ENCODE measurements around the gene BRD3OS. TPM values are rescaled to one million over a fixed set of nuclear protein-coding genes. Genes with fewer than 3 reads are reported as not detected.
A peak's percentile ranks its signal among the peaks of the same experiment; 100 is the strongest.

BRD3OS gene
- total and polyA plus RNA-seq, 2 of the 13 experiments (the other 11 are each of a cell fraction or from before 2014, with no cell fraction given) = 4.9 to 5.7 TPM

GRCh38 chr9:133978226-133978898 lies 46.9 kb upstream of the BRD3OS start (continued):
- TF ChIP-seq, protein P1, sequence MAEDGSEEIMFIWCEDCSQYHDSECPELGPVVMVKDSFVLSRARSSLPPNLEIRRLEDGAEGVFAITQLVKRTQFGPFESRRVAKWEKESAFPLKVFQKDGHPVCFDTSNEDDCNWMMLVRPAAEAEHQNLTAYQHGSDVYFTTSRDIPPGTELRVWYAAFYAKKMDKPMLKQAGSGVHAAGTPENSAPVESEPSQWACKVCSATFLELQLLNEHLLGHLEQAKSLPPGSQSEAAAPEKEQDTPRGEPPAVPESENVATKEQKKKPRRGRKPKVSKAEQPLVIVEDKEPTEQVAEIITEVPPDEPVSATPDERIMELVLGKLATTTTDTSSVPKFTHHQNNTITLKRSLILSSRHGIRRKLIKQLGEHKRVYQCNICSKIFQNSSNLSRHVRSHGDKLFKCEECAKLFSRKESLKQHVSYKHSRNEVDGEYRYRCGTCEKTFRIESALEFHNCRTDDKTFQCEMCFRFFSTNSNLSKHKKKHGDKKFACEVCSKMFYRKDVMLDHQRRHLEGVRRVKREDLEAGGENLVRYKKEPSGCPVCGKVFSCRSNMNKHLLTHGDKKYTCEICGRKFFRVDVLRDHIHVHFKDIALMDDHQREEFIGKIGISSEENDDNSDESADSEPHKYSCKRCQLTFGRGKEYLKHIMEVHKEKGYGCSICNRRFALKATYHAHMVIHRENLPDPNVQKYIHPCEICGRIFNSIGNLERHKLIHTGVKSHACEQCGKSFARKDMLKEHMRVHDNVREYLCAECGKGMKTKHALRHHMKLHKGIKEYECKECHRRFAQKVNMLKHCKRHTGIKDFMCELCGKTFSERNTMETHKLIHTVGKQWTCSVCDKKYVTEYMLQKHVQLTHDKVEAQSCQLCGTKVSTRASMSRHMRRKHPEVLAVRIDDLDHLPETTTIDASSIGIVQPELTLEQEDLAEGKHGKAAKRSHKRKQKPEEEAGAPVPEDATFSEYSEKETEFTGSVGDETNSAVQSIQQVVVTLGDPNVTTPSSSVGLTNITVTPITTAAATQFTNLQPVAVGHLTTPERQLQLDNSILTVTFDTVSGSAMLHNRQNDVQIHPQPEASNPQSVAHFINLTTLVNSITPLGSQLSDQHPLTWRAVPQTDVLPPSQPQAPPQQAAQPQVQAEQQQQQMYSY (CRISPR knock-in tag; IDR thresholded peaks at IDR 0.05) = no peak
- TF ChIP-seq FOSL1 (CRISPR knock-in tag; IDR thresholded peaks at IDR 0.05; ENCODE audit: borderline replicate concordance) (no peak), GTF3A (CRISPR knock-in tag; conservative IDR thresholded peaks at IDR 0.05) (no peak), NONO (IDR thresholded peaks at IDR 0.05) (no peak), NONO (CRISPR knock-in tag; conservative IDR thresholded peaks at IDR 0.05) (no peak), PATZ1 (CRISPR knock-in tag; IDR thresholded peaks at IDR 0.05) (peak; percentile 70; the same call in 1 of the 2 replicates), TRIM24 (CRISPR knock-in tag; IDR thresholded peaks at IDR 0.05) (no peak), ZNF775 (CRISPR knock-in tag; IDR thresholded peaks at IDR 0.05; ENCODE audit: borderline replicate concordance) (no peak), ZBTB39 (CRISPR knock-in tag; IDR thresholded peaks at IDR 0.05) (no peak), ELF1 (CRISPR knock-in tag; IDR thresholded peaks at IDR 0.05) (no peak), ZNF3 (CRISPR knock-in tag; IDR thresholded peaks at IDR 0.05) (no peak), AGO1 (IDR thresholded peaks at IDR 0.05; ENCODE audit: low read depth, low read length, poor library complexity, severe bottlenecking) (no peak), RERE (CRISPR knock-in tag; IDR thresholded peaks at IDR 0.05; ENCODE audit: low read depth) (no peak)
- TF ChIP-seq, protein P2, sequence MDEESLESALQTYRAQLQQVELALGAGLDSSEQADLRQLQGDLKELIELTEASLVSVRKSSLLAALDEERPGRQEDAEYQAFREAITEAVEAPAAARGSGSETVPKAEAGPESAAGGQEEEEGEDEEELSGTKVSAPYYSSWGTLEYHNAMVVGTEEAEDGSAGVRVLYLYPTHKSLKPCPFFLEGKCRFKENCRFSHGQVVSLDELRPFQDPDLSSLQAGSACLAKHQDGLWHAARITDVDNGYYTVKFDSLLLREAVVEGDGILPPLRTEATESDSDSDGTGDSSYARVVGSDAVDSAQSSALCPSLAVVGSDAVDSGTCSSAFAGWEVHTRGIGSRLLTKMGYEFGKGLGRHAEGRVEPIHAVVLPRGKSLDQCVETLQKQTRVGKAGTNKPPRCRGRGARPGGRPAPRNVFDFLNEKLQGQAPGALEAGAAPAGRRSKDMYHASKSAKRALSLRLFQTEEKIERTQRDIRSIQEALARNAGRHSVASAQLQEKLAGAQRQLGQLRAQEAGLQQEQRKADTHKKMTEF (CRISPR knock-in tag; IDR thresholded peaks at IDR 0.05) = peak; percentile 65; the same call in 1 of the 2 replicates
